Neural cell (in vitro differentiated cells): ENCODE data around the gene ZNF787. TPM values are rescaled to one million over a fixed set of nuclear protein-coding genes. Genes with fewer than 3 reads are reported as not detected.

Experiments used
- H2AFZ ChIP-seq: fragments of 200-600, 300-800 bp; sonication (generic), shearing (Covaris generic); 2 replicates; pipeline ENCODE4 v1.6.0; 2014; ENCODE audit warnings: low read depth, mild to moderate bottlenecking, antibody characterized with exemption, low read length, moderate library complexity
- H3F3A ChIP-seq: fragments of 200-600 bp; shearing (Covaris generic); 2 replicates; pipeline ENCODE4 v1.6.1; 2016; ENCODE audit warnings: mild to moderate bottlenecking, moderate library complexity, mixed read lengths, antibody characterized with exemption, low read length; ENCODE audit not compliant: insufficient read depth, poor library complexity, severe bottlenecking
- H3K27ac ChIP-seq: fragments of 200-600, 300-800 bp; sonication (generic), shearing (Covaris generic); 2 replicates; pipeline ENCODE4 v1.5.1; 2014; ENCODE audit warnings: mild to moderate bottlenecking, low read length, moderate library complexity
- H3K27me3 ChIP-seq: fragments of 300-800, 200-600 bp; sonication (generic), shearing (Covaris generic); 2 replicates; pipeline ENCODE4 v1.6.0; 2014; ENCODE audit warnings: mild to moderate bottlenecking, low read depth, low read length, moderate library complexity; ENCODE audit not compliant: insufficient read depth
- H3K36me3 ChIP-seq: fragments of 300-800, 200-600 bp; sonication (generic), shearing (Covaris generic); 2 replicates; pipeline ENCODE4 v1.5.1; 2014; ENCODE audit warnings: mild to moderate bottlenecking, antibody characterized with exemption, low read length, moderate library complexity; ENCODE audit not compliant: insufficient read depth
- H3K4me2 ChIP-seq: fragments of 300-800, 200-600 bp; sonication (generic), shearing (Covaris generic); 2 replicates; pipeline ENCODE4 v1.6.0; 2014; ENCODE audit warnings: mild to moderate bottlenecking, low read length
- H3K4me3 ChIP-seq: fragments of 300-800, 200-600 bp; sonication (generic), shearing (Covaris generic); 2 replicates; pipeline ENCODE4 v1.5.1; 2014; ENCODE audit warnings: mild to moderate bottlenecking, low read length, moderate library complexity
- H3K79me2 ChIP-seq: fragments of 200-600 bp; shearing (Covaris generic); replicated peaks from 2 replicates; pipeline ENCODE4 v1.6.0; 2014; ENCODE audit warnings: mild to moderate bottlenecking, low read length, moderate library complexity; ENCODE audit not compliant: insufficient read depth
- H3K9ac ChIP-seq: fragments of 300-800, 200-600 bp; sonication (generic), shearing (Covaris generic); 2 replicates; pipeline ENCODE4 v1.6.1; 2016; ENCODE audit warnings: mild to moderate bottlenecking, low read length, mixed read lengths
- H3K9me2 ChIP-seq: fragments of 200-600 bp; shearing (Covaris generic); 2 replicates; pipeline ENCODE4 v1.6.1; 2016; ENCODE audit warnings: mild to moderate bottlenecking, low read length, mixed read lengths; ENCODE audit not compliant: insufficient read depth
- H3K9me3 ChIP-seq: fragments of 200-600, 300-800 bp; sonication (generic), shearing (Covaris generic); 2 replicates; pipeline ENCODE4 v1.6.1; 2016; ENCODE audit warnings: mild to moderate bottlenecking, mixed run types, low read length, moderate library complexity, mixed read lengths
- H4K20me1 ChIP-seq: fragments of 200-600 bp; shearing (Covaris generic); 2 replicates; pipeline ENCODE4 v1.6.1; 2016; ENCODE audit warnings: mild to moderate bottlenecking, mixed run types; ENCODE audit not compliant: insufficient read depth
- CTCF ChIP-seq: fragments of 450-650 bp; IDR thresholded peaks from 2 replicates; pipeline ENCODE4 v1.5.1; 2014; ENCODE audit warnings: antibody characterized with exemption, mild to moderate bottlenecking, moderate library complexity; ENCODE audit not compliant: poor library complexity, severe bottlenecking
- EP300 ChIP-seq: fragments of 450-650 bp; conservative IDR thresholded peaks from 2 replicates; pipeline ENCODE4 v1.6.1; 2014; ENCODE audit warnings: antibody characterized with exemption, mild to moderate bottlenecking, moderate library complexity; ENCODE audit not compliant: poor library complexity, severe bottlenecking
- EZH2 ChIP-seq: fragments of 200-600, 300-800 bp; shearing (Covaris generic), sonication (generic); IDR thresholded peaks from 2 replicates; pipeline ENCODE4 v1.6.1; 2014; ENCODE audit warnings: antibody characterized with exemption, low read length, borderline replicate concordance, mild to moderate bottlenecking; ENCODE audit not compliant: insufficient read depth, poor library complexity, severe bottlenecking
- POLR2AphosphoS5 ChIP-seq: IDR thresholded peaks from 2 replicates; pipeline ENCODE4 v1.6.1; 2012
- RAD21 ChIP-seq: fragments of 450-650 bp; conservative IDR thresholded peaks from 2 replicates; pipeline ENCODE4 v1.6.1; 2014; ENCODE audit warnings: antibody characterized with exemption, mild to moderate bottlenecking, moderate library complexity
- REST ChIP-seq: IDR thresholded peaks from 2 replicates; pipeline ENCODE4 v1.6.1; 2012; ENCODE audit warnings: borderline replicate concordance
- SMC3 ChIP-seq: fragments of 450-650 bp; conservative IDR thresholded peaks from 2 replicates; pipeline ENCODE4 v1.6.1; 2014; ENCODE audit warnings: antibody characterized with exemption, mild to moderate bottlenecking, moderate library complexity; ENCODE audit not compliant: poor library complexity
- TAF1 ChIP-seq: IDR thresholded peaks from 2 replicates; pipeline ENCODE4 v1.6.1; 2012; ENCODE audit warnings: low read depth
- polyA plus RNA-seq: library from polyadenylated mRNA; depleted of rRNA; stranded (reverse); fragments of >200 nt; gene quantifications from 2 replicates; pipeline ENCODE4 v1.2.3, GENCODE V29; 2014

ZNF787 gene
- polyA plus RNA-seq, 1 donor from 2014 or later = 11.4 TPM

GRCh38 chr19:56116606-56117005 lies 4.5 kb downstream of the ZNF787 start:
- H3K9me2 ChIP-seq = no peaks in the 10 kb centered on the region
- no peak overlapping the region for H3K4me3 ChIP-seq
- H3K27me3 ChIP-seq = no peaks in the 10 kb centered on the region
- no peaks in the 10 kb centered on the region for H4K20me1 ChIP-seq
- no peaks in the 10 kb centered on the region for H3K36me3 ChIP-seq
- H3K9me3 ChIP-seq = no peaks in the 10 kb centered on the region
- TF ChIP-seq REST (no peak), TAF1 (no peak), RAD21 (no peak), SMC3 (no peak)
- H3K4me2 ChIP-seq = no peak overlapping the region
- H3K9ac ChIP-seq = no peak overlapping the region
- no peaks in the 10 kb centered on the region for H3F3A ChIP-seq
- no peak overlapping the region for H3K27ac ChIP-seq
- H3K79me2 ChIP-seq = peaks cover 51% of the 10 kb centered on the region
- no peak overlapping the region for H2AFZ ChIP-seq

- Histone ChIP-seq H3K9me2 (no peaks in the 10 kb centered on the region), H3K36me3 (no peaks in the 10 kb centered on the region), H3K27me3 (no peaks in the 10 kb centered on the region), H3K4me3 (no peak overlapping the region), H3K9me3 (no peaks in the 10 kb centered on the region), H2AFZ (no peak overlapping the region), H3K9ac (no peak overlapping the region), H3F3A (no peaks in the 10 kb centered on the region), H3K79me2 (peaks cover 55% of the 10 kb centered on the region), H3K4me2 (no peak overlapping the region), H3K27ac (no peak overlapping the region), H4K20me1 (no peaks in the 10 kb centered on the region)
- TF ChIP-seq POLR2AphosphoS5 = no peak
- no peak for TF ChIP-seq CTCF
- TF ChIP-seq EP300 = no peak
- TF ChIP-seq EZH2 = no peak
- TF ChIP-seq REST = no peak
- TF ChIP-seq TAF1 = no peak
- TF ChIP-seq RAD21 = no peak
- no peak for TF ChIP-seq SMC3
Measured at GRCh38 chr19:56115490-56115889, 5.6 kb downstream of the ZNF787 start.
